ENCODE results near the gene KCNAB1. TPM values are rescaled to one million over a fixed set of nuclear protein-coding genes. Genes with fewer than 3 reads are reported as not detected.

KCNAB1 gene
- total RNA-seq, 2 donors from 2014 or later: 0.49 to 0.81 TPM

- H3K9me3 ChIP-seq (ENCODE audit: control insufficient read depth, low read length): no peaks in the 10 kb centered on the region
- Mint-ChIP-seq H3K4me1 (peaks cover 5% of the 10 kb centered on the region), H3K27me3 (ENCODE audit: insufficient read depth) (peaks cover 5% of the 10 kb centered on the region), H3K4me3 (no peak overlapping the region), H3K27ac (no peak overlapping the region), H3K9me3 (no peaks in the 10 kb centered on the region), H3K36me3 (ENCODE audit: low read depth) (no peaks in the 10 kb centered on the region)
- no peak for TF ChIP-seq CTCF (conservative IDR thresholded peaks at IDR 0.05)
- H3K4me1 ChIP-seq (ENCODE audit: control insufficient read depth, insufficient read depth, low read length): no peaks in the 10 kb centered on the region
- WGBS, 2 experiments (ENCODE audit: insufficient coverage in 1 of 2, insufficient read length in 1 of 2): 60 to 85% methylated on average over 1 to 2 of the region's 2 CpGs
- H3K27ac ChIP-seq (ENCODE audit: low read depth, low read length): no peak overlapping the region
- no peaks in the 10 kb centered on the region for H3K36me3 ChIP-seq (ENCODE audit: control insufficient read depth, insufficient read depth, low read length)
- H3K9ac ChIP-seq (ENCODE audit: extremely low read depth, low read length, poor library complexity, severe bottlenecking): no peak overlapping the region
- H3K27me3 ChIP-seq (ENCODE audit: control insufficient read depth, insufficient read depth, low read length, poor library complexity, severe bottlenecking): peaks cover 6% of the 10 kb centered on the region
- DNase-seq: no peak
- H3K4me3 ChIP-seq (ENCODE audit: low read length): no peak overlapping the region
Measured at GRCh38 chr3:156432563-156432962, 312.2 kb downstream of the KCNAB1 start.

DNA sequence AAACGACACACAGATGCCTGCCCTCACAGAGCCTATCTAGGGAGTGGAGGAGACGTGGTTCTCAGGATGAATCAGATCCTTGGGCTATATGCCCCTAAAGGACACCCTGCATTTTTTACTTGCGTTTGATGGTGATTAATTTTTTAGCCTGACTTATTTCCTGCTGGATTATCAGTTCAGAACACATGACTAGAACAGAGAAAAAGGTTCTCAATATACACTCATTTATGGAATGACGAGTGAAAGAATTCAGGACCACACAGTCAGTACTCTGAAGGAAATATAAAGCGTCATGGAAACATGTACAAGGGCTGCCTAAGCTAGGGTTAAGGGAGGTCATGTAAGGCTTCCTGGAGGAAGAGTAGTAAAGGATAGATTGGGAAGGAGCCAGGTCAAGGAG lies 312.8 kb downstream of the KCNAB1 start:
- WGBS, 2 experiments (ENCODE audit: insufficient coverage in 1 of 2, insufficient read length in 1 of 2): 92 to 93% methylated on average over 3 to 5 of the region's 5 CpGs
- Mint-ChIP-seq H3K9me3 (no peaks in the 10 kb centered on the region), H3K27ac (no peak overlapping the region), H3K27me3 (ENCODE audit: insufficient read depth) (peaks cover 5% of the 10 kb centered on the region), H3K4me1 (peaks cover 5% of the 10 kb centered on the region), H3K36me3 (ENCODE audit: low read depth) (no peaks in the 10 kb centered on the region), H3K4me3 (no peak overlapping the region)
- Histone ChIP-seq H3K4me1 (ENCODE audit: control insufficient read depth, insufficient read depth, low read length) (no peaks in the 10 kb centered on the region), H3K9me3 (ENCODE audit: control insufficient read depth, low read length) (no peaks in the 10 kb centered on the region), H3K4me3 (ENCODE audit: low read length) (no peak overlapping the region), H3K36me3 (ENCODE audit: control insufficient read depth, insufficient read depth, low read length) (no peaks in the 10 kb centered on the region), H3K9ac (ENCODE audit: extremely low read depth, low read length, poor library complexity, severe bottlenecking) (no peak overlapping the region), H3K27ac (ENCODE audit: low read depth, low read length) (no peak overlapping the region), H3K27me3 (ENCODE audit: control insufficient read depth, insufficient read depth, low read length, poor library complexity, severe bottlenecking) (peaks cover 6% of the 10 kb centered on the region)
- DNase-seq: no peak
- no peak for TF ChIP-seq CTCF (conservative IDR thresholded peaks at IDR 0.05)

DNA sequence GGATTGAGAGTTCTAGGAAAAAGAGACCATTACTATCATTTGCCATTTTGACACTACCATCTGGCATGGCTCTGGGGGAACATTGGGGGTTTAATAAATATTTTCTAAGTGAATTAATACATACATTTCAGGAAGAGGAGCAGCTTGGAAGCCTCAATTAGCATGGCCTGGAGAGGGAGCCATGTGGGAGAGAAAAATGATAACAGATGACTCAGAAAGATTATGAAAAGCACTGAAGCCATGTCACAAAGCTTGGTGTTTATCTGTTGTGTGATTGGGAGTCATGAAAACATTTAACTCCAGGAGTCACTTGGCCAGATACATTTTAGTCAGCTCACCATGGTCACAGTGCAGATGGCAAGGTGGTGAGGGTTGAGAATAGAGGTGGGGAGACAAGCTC lies 313.5 kb downstream of the KCNAB1 start:
- Mint-ChIP-seq H3K27me3 (ENCODE audit: insufficient read depth) (peaks cover 5% of the 10 kb centered on the region), H3K27ac (no peak overlapping the region), H3K36me3 (ENCODE audit: low read depth) (no peaks in the 10 kb centered on the region), H3K4me1 (peaks cover 4% of the 10 kb centered on the region), H3K9me3 (no peaks in the 10 kb centered on the region), H3K4me3 (no peak overlapping the region)
- Histone ChIP-seq H3K4me3 (ENCODE audit: low read length) (no peak overlapping the region), H3K9ac (ENCODE audit: extremely low read depth, low read length, poor library complexity, severe bottlenecking) (no peak overlapping the region), H3K27ac (ENCODE audit: low read depth, low read length) (no peak overlapping the region), H3K27me3 (ENCODE audit: control insufficient read depth, insufficient read depth, low read length, poor library complexity, severe bottlenecking) (peaks cover 6% of the 10 kb centered on the region), H3K4me1 (ENCODE audit: control insufficient read depth, insufficient read depth, low read length) (no peaks in the 10 kb centered on the region), H3K9me3 (ENCODE audit: control insufficient read depth, low read length) (no peaks in the 10 kb centered on the region), H3K36me3 (ENCODE audit: control insufficient read depth, insufficient read depth, low read length) (no peaks in the 10 kb centered on the region)
- no peak for DNase-seq
- no peak for TF ChIP-seq CTCF (conservative IDR thresholded peaks at IDR 0.05)

Measured in endodermal cell (in vitro differentiated cells).